Natural killer cell (primary cell): Measurements from ENCODE around the gene TAF4. TPM values are rescaled to one million over a fixed set of nuclear protein-coding genes. Genes with fewer than 3 reads are reported as not detected.
A peak's percentile ranks its signal among the peaks of the same experiment; 100 is the strongest.

Experiments used
- ATAC-seq, 3 donors: fragments of 150-1000 bp in 2 of 3; fragments of 200-7000 bp in 1 of 3; cut with Tn5 transposase; 1 replicate in 1 of 3; 2 replicates in 2 of 3; pipeline ENCODE4 v1.10.0; 2021; ENCODE audit warnings: mild to moderate bottlenecking in 2 of 3, moderate library complexity in 2 of 3
- DNase-seq, 2 donors: peaks; one replicate each; pipeline versions ENCODE4 v3.0.0 to v3.0.0-alpha.2; 2013 to 2021; ENCODE audit warnings: mixed read lengths in 1 of 2
- H3K27ac ChIP-seq: one replicate; pipeline ENCODE4 v1.5.1; 2013; ENCODE audit warnings: mild to moderate bottlenecking, low read length
- H3K27me3 ChIP-seq: one replicate; pipeline ENCODE4 v1.6.1; 2013; ENCODE audit warnings: low read length; ENCODE audit not compliant: control insufficient read depth, insufficient read depth
- H3K36me3 ChIP-seq: one replicate; pipeline ENCODE4 v1.6.1; 2013; ENCODE audit warnings: low read length; ENCODE audit not compliant: control insufficient read depth, insufficient read depth
- H3K4me1 ChIP-seq: one replicate; pipeline ENCODE4 v1.6.1; 2013; ENCODE audit warnings: low read length; ENCODE audit not compliant: control insufficient read depth, insufficient read depth
- H3K4me3 ChIP-seq: one replicate; pipeline ENCODE4 v1.5.1; 2013; ENCODE audit warnings: low read length
- H3K9me3 ChIP-seq: one replicate; pipeline ENCODE4 v1.6.1; 2013; ENCODE audit warnings: low read length; ENCODE audit not compliant: control insufficient read depth, insufficient read depth
- H3K27ac Mint-ChIP-seq, 2 donors: one replicate each; pipeline ENCODE4 v1.8.0; 2022; ENCODE audit warnings: mild to moderate bottlenecking in 2 of 2, mixed read lengths in 2 of 2, moderate library complexity in 1 of 2
- H3K27me3 Mint-ChIP-seq, 2 donors: one replicate each; pipeline ENCODE4 v1.8.0; 2022; ENCODE audit warnings: low read depth in 2 of 2, mixed read lengths in 2 of 2
- H3K36me3 Mint-ChIP-seq: one replicate; pipeline ENCODE4 v1.8.0; 2022; ENCODE audit warnings: mixed read lengths
- H3K4me1 Mint-ChIP-seq, 2 donors: one replicate each; pipeline ENCODE4 v1.8.0; 2022; ENCODE audit warnings: mixed read lengths in 2 of 2
- H3K4me3 Mint-ChIP-seq: one replicate; pipeline ENCODE4 v1.8.0; 2022; ENCODE audit warnings: mild to moderate bottlenecking, moderate library complexity, mixed read lengths
- H3K9me3 Mint-ChIP-seq, 2 donors: one replicate each; pipeline ENCODE4 v1.8.0; 2022; ENCODE audit warnings: mixed read lengths in 2 of 2
- WGBS: methylation state at CpG from one replicate; pipeline ENCODE4 v1.1.7; 2013; ENCODE audit warnings: missing lambda C conversion rate; ENCODE audit not compliant: insufficient coverage; 5-methylcytosine and 5-hydroxymethylcytosine counted together
- intact Hi-C: fragments of 100-400 bp; cut with micrococcal nuclease; formaldehyde crosslinking; loops from one replicate; pipeline ENCODE4 v1.14.2; 2022
- total RNA-seq, 4 donors: library from RNA; stranded (reverse); fragments of 120-200 nt in 1 of 4; gene quantifications; one replicate each; pipeline versions ENCODE4 v1.2.3 to v1.2.4, GENCODE V29; 2013 to 2022
- TF ChIP-seq, protein P1 (sequence below): fragments of 200-600 bp; IDR thresholded peaks from one replicate; pipeline ENCODE4 v1.8.0; 2022; ENCODE audit warnings: antibody characterized with exemption

TAF4 gene
- total RNA-seq, 3 donors from 2014 or later (not counting 1 experiment from before 2014, with no cell fraction given) = 30.0 to 35.1 (median 30.3) TPM

GRCh38 chr20:62063981-62064769 lies 1.5 kb downstream of the TAF4 start:
- Histone ChIP-seq H3K4me3 (no peak overlapping the region), H3K27ac (no peak overlapping the region), H3K36me3 (no peaks in the 10 kb centered on the region), H3K9me3 (no peaks in the 10 kb centered on the region), H3K27me3 (peaks cover 2% of the 10 kb centered on the region), H3K4me1 (peaks cover 41% of the 10 kb centered on the region)
- 75% methylated on average over 60 of the region's 60 CpGs for WGBS
- peak in 1 of 2 donors; percentile 14 for DNase-seq
- intact Hi-C loops = no loop called here
- Mint-ChIP-seq H3K4me1 (peaks cover 48 to 57% of the 10 kb centered on the region in 2 donors), H3K4me3 (peak overlapping the region; percentile 77), H3K27me3 (no peaks in the 10 kb centered on the region), H3K27ac (peak overlapping the region in 1 of 2 donors; percentile 63), H3K36me3 (no peaks in the 10 kb centered on the region), H3K9me3 (no peaks in the 10 kb centered on the region)
- TF ChIP-seq, protein P1, sequence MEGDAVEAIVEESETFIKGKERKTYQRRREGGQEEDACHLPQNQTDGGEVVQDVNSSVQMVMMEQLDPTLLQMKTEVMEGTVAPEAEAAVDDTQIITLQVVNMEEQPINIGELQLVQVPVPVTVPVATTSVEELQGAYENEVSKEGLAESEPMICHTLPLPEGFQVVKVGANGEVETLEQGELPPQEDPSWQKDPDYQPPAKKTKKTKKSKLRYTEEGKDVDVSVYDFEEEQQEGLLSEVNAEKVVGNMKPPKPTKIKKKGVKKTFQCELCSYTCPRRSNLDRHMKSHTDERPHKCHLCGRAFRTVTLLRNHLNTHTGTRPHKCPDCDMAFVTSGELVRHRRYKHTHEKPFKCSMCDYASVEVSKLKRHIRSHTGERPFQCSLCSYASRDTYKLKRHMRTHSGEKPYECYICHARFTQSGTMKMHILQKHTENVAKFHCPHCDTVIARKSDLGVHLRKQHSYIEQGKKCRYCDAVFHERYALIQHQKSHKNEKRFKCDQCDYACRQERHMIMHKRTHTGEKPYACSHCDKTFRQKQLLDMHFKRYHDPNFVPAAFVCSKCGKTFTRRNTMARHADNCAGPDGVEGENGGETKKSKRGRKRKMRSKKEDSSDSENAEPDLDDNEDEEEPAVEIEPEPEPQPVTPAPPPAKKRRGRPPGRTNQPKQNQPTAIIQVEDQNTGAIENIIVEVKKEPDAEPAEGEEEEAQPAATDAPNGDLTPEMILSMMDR = no peak
- ATAC-seq = no peak

DNA sequence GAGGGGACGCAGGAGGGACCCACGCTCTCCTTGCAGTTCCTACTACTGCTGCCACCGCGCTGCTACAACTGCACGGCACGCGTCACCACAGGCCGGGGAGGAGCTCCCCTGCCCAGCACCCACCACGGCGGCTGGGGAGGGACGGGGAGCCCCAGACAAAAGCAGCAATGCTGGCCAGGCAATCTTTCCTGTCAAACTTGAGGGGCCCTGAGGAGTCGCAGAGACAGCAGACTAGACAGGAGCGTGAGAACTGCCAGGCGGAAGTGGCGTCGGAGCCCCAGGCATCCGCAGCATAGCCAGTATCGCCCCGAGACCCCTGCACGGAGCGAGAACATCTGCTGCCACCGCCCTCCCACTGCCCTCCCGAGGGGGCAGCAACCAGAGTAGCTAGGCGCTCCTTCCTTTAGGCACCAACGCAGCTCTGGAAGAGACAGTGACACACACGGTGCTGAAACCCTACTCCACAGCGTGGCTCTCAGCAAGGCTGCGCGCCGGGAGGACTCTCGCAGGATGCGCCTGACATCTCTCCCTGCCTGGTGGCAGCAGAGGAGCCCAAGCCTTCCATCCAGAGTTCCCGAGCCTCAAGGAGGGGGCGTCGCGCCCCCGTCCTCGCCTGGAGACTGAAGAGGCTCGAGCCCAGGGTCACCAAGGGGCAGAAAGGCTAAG lies 2.2 kb downstream of the TAF4 start:
- Histone ChIP-seq H3K4me3 (no peak overlapping the region), H3K4me1 (peaks cover 41% of the 10 kb centered on the region), H3K27me3 (no peaks in the 10 kb centered on the region), H3K27ac (no peak overlapping the region), H3K9me3 (no peaks in the 10 kb centered on the region), H3K36me3 (no peaks in the 10 kb centered on the region)
- TF ChIP-seq, protein P1 = no peak
- no peaks in the 10 kb centered on the region for H3K27me3 Mint-ChIP-seq
- 94% methylated on average over 39 of the region's 39 CpGs for WGBS
- intact Hi-C loops = no loop called here
- DNase-seq (no peak), ATAC-seq (no peak)
- H3K27ac Mint-ChIP-seq = peak overlapping the region; percentile 16 to 63
- H3K36me3 Mint-ChIP-seq = no peaks in the 10 kb centered on the region
- peak overlapping the region; percentile 77 for H3K4me3 Mint-ChIP-seq
- no peaks in the 10 kb centered on the region for H3K9me3 Mint-ChIP-seq
- peaks cover 51 to 57% of the 10 kb centered on the region in 2 donors for H3K4me1 Mint-ChIP-seq

DNA sequence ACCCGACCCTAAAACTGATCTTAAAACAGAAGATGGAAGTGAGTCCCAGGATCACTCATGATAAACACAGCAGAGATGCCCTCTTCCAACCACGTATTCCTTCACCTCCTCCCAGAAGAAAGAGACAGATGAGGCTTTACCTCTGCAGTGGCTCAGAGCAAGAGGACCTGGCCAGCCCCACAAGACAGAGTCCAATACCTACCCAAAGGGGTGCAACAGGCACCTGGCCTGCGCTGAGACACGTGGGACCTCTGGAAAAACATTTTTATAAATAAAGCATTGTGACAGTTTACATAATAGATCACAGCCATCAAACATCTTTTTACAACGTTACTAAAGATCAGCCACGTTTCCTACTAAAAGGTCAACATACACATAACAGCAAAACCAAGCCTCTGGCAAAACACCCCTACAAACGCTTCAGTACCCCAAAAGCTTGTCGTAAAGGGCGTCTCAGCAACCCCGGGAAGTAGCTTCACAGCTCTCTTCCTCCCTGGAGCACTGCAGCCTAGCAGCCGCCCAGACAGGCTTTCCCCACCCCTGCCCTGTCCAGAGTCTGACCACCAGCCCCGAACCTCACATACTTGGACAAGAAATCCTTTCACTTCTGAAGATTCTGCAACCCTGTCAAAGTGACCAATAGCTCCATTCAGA lies 2.9 kb downstream of the TAF4 start:
- no peak overlapping the region for H3K4me3 ChIP-seq
- TF ChIP-seq, protein P1 = no peak
- peaks cover 36% of the 10 kb centered on the region for H3K4me1 ChIP-seq
- H3K36me3 ChIP-seq = no peaks in the 10 kb centered on the region
- no peaks in the 10 kb centered on the region for H3K9me3 ChIP-seq
- H3K27me3 ChIP-seq = no peaks in the 10 kb centered on the region
- intact Hi-C loops = no loop called here
- no peaks in the 10 kb centered on the region for H3K27me3 Mint-ChIP-seq
- H3K27ac Mint-ChIP-seq = peak overlapping the region; percentile 16 to 63
- no peaks in the 10 kb centered on the region for H3K9me3 Mint-ChIP-seq
- ATAC-seq (no peak), DNase-seq (no peak)
- WGBS = 87% methylated on average over 12 of the region's 12 CpGs
- H3K4me1 Mint-ChIP-seq = peaks cover 47 to 55% of the 10 kb centered on the region in 2 donors
- H3K4me3 Mint-ChIP-seq = peak overlapping the region; percentile 76
- H3K27ac ChIP-seq = no peak overlapping the region
- H3K36me3 Mint-ChIP-seq = no peaks in the 10 kb centered on the region
